H1 (cell line): Measurements from ENCODE around the gene SCN8A. TPM values are rescaled to one million over a fixed set of nuclear protein-coding genes. Genes with fewer than 3 reads are reported as not detected.

Experiments used
- KDM1A ChIP-seq: fragments of 200-600, 300-600 bp; sonication (generic); IDR thresholded peaks from 2 replicates; pipeline ENCODE4 v1.7.1; 2016; ENCODE audit warnings: mild to moderate bottlenecking, low read length, borderline replicate concordance
- polyA plus RNA-seq, 7 experiments: library from polyadenylated mRNA; depleted of rRNA in 3 of 7; stranded (reverse) in 5 of 7; unstranded in 2 of 7; fragments of >200 nt in 5 of 7; fragments of 200-250 nt in 2 of 7; gene quantifications; 1 replicate in 5 of 7; 2 replicates in 1 of 7; 4 replicates in 1 of 7; pipeline versions ENCODE4 v1.2.1 to v1.2.3, GENCODE V29; 2011 to 2013; ENCODE audit warnings: missing spikeins in 2 of 7, mixed read lengths in 2 of 7
- total RNA-seq: library from RNA; stranded (reverse); fragmentation: NEBNext Ultra II Directional; extraction: Animal tissue kit (Norgen Biotek cat#: 25700); gene quantifications from 2 replicates; pipeline ENCODE4 v1.2.1, GENCODE V29; 2021

The SCN8A gene
- total and polyA plus RNA-seq, 2 of the 8 experiments (the other 6 are each of a cell fraction or from before 2014, with no cell fraction given), result 6.3 to 10.7 TPM

- peak; percentile 22; the same call in 1 of the 2 replicates for TF ChIP-seq KDM1A
Observed at GRCh38 chr12:51814311-51815088, 223.5 kb downstream of the SCN8A start (continued).
